Measurements from ENCODE around the gene PINLYP. TPM values are rescaled to one million over a fixed set of nuclear protein-coding genes. Genes with fewer than 3 reads are reported as not detected.

The PINLYP gene
- total RNA-seq, 2 experiments from 2014 or later, result 9.7 to 12.3 TPM

DNA sequence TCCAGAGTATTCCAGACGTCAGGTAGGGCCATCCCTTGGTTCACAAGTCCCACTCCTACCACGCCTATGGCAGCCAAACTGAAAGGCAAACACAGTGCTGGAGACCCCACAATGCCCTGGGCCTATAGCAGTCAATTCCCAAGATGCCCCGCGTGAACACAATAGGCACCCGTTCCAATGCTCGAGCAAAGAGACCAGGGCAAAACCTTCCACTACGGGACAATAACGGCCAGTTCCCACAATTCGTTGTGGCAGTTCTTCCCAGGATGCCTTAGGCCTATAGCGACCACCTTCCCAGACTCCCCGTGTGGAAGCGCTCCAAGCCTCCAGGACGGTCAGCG is 43.3 kb downstream of the PINLYP start:
- TF ChIP-seq CTCF (IDR thresholded peaks at IDR 0.05), result no peak
- DNase-seq, result peak; percentile 84
- peak; percentile 65 for ATAC-seq
- H3K27me3 Mint-ChIP-seq, result no peaks in the 10 kb centered on the region
- peak overlapping the region; percentile 99 for H3K27ac Mint-ChIP-seq
- intact Hi-C loops (cut with micrococcal nuclease), result no loop called here
- H3K9me3 Mint-ChIP-seq, result no peaks in the 10 kb centered on the region
- peak overlapping the region; percentile 96 for H3K4me3 Mint-ChIP-seq
- POLR2A ChIA-PET, result interaction anchor here (0.7 to 1.1 kb wide), 2 partner anchors 11 to 13 kb away, joined by 3 to 4 read pairs; no protein-coding TSS in a partner anchor
- peaks cover 3% of the 10 kb centered on the region for H3K36me3 Mint-ChIP-seq (ENCODE audit: low read depth)
- CTCF ChIA-PET, result interaction anchor here (0.8 kb wide), 1 partner anchor 24 kb away, joined by 5 read pairs; no protein-coding TSS in a partner anchor
- peaks cover 25% of the 10 kb centered on the region for H3K4me1 Mint-ChIP-seq (ENCODE audit: low read depth)

- TF ChIP-seq CTCF (IDR thresholded peaks at IDR 0.05), result no peak
- peak within 1 kb of the TSS; percentile 99 for H3K27ac Mint-ChIP-seq
- no peaks in the 10 kb centered on the region for H3K9me3 Mint-ChIP-seq
- peak; percentile 89 for ATAC-seq
- intact Hi-C loops (cut with micrococcal nuclease), result no loop called here
- ChIA-PET CTCF (interaction anchor here (1.2 kb wide), 1 partner anchor 64 kb away, joined by 3 read pairs; no protein-coding TSS in a partner anchor), POLR2A (interaction anchor here (0.6 to 1.6 kb wide), 3 partner anchors 10 to 25 kb away, joined by 3 to 4 read pairs (median 3); no protein-coding TSS in a partner anchor)
- no peaks in the 10 kb centered on the region for H3K27me3 Mint-ChIP-seq
- peak; percentile 90 for DNase-seq
- peaks cover 3% of the 10 kb centered on the region for H3K36me3 Mint-ChIP-seq (ENCODE audit: low read depth)
- H3K4me1 Mint-ChIP-seq (ENCODE audit: low read depth), result peaks cover 27% of the 10 kb centered on the region
- H3K4me3 Mint-ChIP-seq, result peak within 1 kb of the TSS; percentile 96
Measured at GRCh38 chr19:43619262-43620060, 43.9 kb downstream of the PINLYP start, which contains the start of gene ZNF428. ZNF428 (minus strand) TSS chr19:43619629; CDS start chr19:43614304, 5,325 bp downstream.

DNA sequence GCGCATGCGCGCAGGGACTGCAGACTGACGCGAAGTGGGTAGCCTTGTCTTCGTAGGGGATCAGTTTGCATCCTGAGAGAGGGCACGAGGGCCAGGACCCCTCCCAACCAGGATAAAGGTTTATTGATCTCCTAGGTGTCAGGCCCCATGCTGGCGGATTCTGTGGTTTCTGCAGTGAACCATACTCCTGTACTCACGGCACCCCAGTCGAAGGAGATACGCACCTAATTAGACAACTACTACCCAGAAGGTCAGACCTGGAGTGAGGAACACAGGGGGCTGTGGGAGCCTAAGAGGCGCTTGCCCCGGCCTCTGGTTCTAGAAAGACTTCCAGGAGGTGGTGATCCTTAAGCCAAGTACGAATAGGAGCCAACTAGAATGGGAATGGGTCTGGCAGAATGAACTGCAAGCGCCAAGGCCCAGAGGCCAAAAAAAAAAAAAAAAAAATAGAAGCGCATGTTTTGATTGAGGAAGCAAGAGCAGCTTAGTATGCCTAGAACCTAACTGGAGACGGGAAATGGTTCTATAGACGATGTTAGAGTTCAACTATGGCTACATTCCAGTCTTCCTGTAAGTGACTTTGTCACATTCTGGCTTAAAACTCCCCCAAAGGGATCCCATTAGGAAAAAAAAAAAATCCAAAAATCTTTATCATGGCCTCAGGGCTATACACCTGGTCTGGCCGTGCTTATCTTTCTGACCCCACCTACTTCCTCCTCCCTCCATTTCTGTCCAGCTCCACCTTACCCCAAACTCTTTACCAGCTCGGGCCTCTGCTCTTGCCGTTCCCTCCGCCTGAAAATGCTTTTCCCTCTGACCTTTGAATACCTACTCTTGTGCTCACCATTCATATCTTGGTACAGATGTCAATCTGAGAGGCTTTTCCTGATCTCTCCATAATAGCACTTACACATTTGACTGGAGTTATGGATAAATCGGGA is 44.7 kb downstream of the PINLYP start:
- Mint-ChIP-seq H3K36me3 (ENCODE audit: low read depth) (peaks cover 3% of the 10 kb centered on the region), H3K27me3 (no peaks in the 10 kb centered on the region), H3K9me3 (no peaks in the 10 kb centered on the region), H3K4me3 (peak overlapping the region; percentile 96), H3K4me1 (ENCODE audit: low read depth) (peaks cover 32% of the 10 kb centered on the region), H3K27ac (peak overlapping the region; percentile 99)
- DNase-seq, result peak; percentile 95
- ChIA-PET CTCF (interaction anchor here (1.2 kb wide), 1 partner anchor 65 kb away, joined by 3 read pairs; no protein-coding TSS in a partner anchor), POLR2A (interaction anchor here (0.6 to 1.6 kb wide), 3 partner anchors 9 to 26 kb away, joined by 3 to 4 read pairs (median 3); no protein-coding TSS in a partner anchor)
- intact Hi-C loops (cut with micrococcal nuclease), result no loop called here
- no peak for TF ChIP-seq CTCF (IDR thresholded peaks at IDR 0.05)
- peak; percentile 1 for ATAC-seq

GRCh38 chr19:43622070-43622469 is 46.5 kb downstream of the PINLYP start:
- TF ChIP-seq CTCF (IDR thresholded peaks at IDR 0.05), result no peak
- H3K27me3 Mint-ChIP-seq, result peaks cover 5% of the 10 kb centered on the region
- H3K4me1 Mint-ChIP-seq (ENCODE audit: low read depth), result peaks cover 28% of the 10 kb centered on the region
- H3K36me3 Mint-ChIP-seq (ENCODE audit: low read depth), result peaks cover 3% of the 10 kb centered on the region
- H3K4me3 Mint-ChIP-seq, result no peak overlapping the region
- ChIA-PET CTCF (interaction anchor here (0.6 to 1.0 kb wide), 2 partner anchors 28 to 67 kb away, joined by 3 to 4 read pairs; no protein-coding TSS in a partner anchor), POLR2A (no interaction called here)
- no peak overlapping the region for H3K27ac Mint-ChIP-seq
- no peak for DNase-seq
- intact Hi-C loops (cut with micrococcal nuclease), result no loop called here
- H3K9me3 Mint-ChIP-seq, result no peaks in the 10 kb centered on the region
- no peak for ATAC-seq

Measured in activated CD8-positive, alpha-beta T cell treated with anti-CD3 and anti-CD28 coated beads for 36 hours (primary cell).